Tibial nerve (tissue), 3 donors: Measurements from ENCODE around the gene RAP1B.

Experiments
- POLR2A ChIP-seq, 2 donors: fragments of 450-650 bp; IDR thresholded peaks; one replicate each; pipeline ENCODE4 v1.6.1; 2017; ENCODE audit warnings: antibody characterized with exemption in 2 of 2, mild to moderate bottlenecking in 2 of 2, moderate library complexity in 2 of 2
- TF ChIP-seq, protein P1 (sequence below), 5 experiments: fragments of 200-600 bp in 3 of 5; fragments of 450-650 bp in 2 of 5; sonication (generic) in 3 of 5; IDR thresholded peaks; one replicate each; pipeline ENCODE4 v1.5.1; 2016 to 2019; ENCODE audit warnings: antibody characterized with exemption in 5 of 5, mild to moderate bottlenecking in 3 of 5, moderate library complexity in 2 of 5

DNA sequence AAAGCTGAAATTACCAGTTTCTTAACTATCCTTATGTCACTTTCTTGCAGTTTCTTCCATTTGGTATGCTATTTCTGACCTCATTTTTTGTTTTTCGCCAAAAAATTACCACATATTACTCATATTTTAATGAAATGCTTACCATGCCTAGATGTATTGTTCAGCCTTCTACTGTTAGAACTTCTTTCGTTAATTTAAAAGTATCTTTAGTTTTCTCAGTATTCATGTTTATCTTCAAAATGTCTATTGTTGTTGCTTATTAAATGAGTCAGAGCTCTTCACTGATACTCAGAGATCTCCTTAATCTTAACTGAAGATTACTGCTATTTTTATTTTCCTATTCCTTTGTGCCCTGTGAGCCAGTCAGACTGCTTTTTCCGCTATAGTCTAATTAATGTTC, 20.5 kb downstream of the RAP1B start:
- TF ChIP-seq, protein P1, sequence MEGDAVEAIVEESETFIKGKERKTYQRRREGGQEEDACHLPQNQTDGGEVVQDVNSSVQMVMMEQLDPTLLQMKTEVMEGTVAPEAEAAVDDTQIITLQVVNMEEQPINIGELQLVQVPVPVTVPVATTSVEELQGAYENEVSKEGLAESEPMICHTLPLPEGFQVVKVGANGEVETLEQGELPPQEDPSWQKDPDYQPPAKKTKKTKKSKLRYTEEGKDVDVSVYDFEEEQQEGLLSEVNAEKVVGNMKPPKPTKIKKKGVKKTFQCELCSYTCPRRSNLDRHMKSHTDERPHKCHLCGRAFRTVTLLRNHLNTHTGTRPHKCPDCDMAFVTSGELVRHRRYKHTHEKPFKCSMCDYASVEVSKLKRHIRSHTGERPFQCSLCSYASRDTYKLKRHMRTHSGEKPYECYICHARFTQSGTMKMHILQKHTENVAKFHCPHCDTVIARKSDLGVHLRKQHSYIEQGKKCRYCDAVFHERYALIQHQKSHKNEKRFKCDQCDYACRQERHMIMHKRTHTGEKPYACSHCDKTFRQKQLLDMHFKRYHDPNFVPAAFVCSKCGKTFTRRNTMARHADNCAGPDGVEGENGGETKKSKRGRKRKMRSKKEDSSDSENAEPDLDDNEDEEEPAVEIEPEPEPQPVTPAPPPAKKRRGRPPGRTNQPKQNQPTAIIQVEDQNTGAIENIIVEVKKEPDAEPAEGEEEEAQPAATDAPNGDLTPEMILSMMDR (IDR thresholded peaks at IDR 0.05) = no peak
- TF ChIP-seq POLR2A (IDR thresholded peaks at IDR 0.05) = no peak
